Renal pelvis (tissue), 4 donors: ENCODE measurements around the gene CSNK1G3. TPM values are rescaled to one million over a fixed set of nuclear protein-coding genes. Genes with fewer than 3 reads are reported as not detected.
"Not testable (repeated sequence)": the region's sequence is repeated elsewhere in the genome, so short reads cannot be mapped to it uniquely, and the experiment has no call there.

Experiments used
- DNase-seq: peaks from one replicate; pipeline ENCODE4 v3.0.0-alpha.2; 2013
- polyA plus RNA-seq, 3 donors: library from polyadenylated mRNA; unstranded; fragments of 120-200 nt; gene quantifications; one replicate each; pipeline ENCODE4 v1.2.1, GENCODE V29; 2013; ENCODE audit not compliant: insufficient read length in 3 of 3

Gene CSNK1G3
- polyA plus RNA-seq, 3 donors, result 34.3 to 39.1 (median 34.5) TPM

- no peak for DNase-seq
These were observed 124.0 kb downstream of the CSNK1G3 start for GRCh38 chr5:123636006-123636405.

GRCh38 chr5:123637028-123637427, 125.1 kb downstream of the CSNK1G3 start:
- DNase-seq, result not testable (repeated sequence)

- no peak for DNase-seq
These were observed 127.3 kb downstream of the CSNK1G3 start for GRCh38 chr5:123639244-123639643.

- no peak for DNase-seq
These were observed 133.1 kb downstream of the CSNK1G3 start for GRCh38 chr5:123645024-123645603.

GRCh38 chr5:123647066-123647465, 135.1 kb downstream of the CSNK1G3 start:
- no peak for DNase-seq

- DNase-seq, result no peak
These were observed 139.3 kb downstream of the CSNK1G3 start for GRCh38 chr5:123651234-123651633.

- DNase-seq, result no peak
These were observed 147.0 kb downstream of the CSNK1G3 start for GRCh38 chr5:123659011-123659410.

- DNase-seq, result no peak
These were observed 147.5 kb downstream of the CSNK1G3 start for GRCh38 chr5:123659495-123659894.

- no peak for DNase-seq
These were observed 153.0 kb downstream of the CSNK1G3 start for GRCh38 chr5:123664961-123665360.

GRCh38 chr5:123665822-123666371, 153.9 kb downstream of the CSNK1G3 start:
- no peak for DNase-seq

Other genes with a start within 250 kb of the CSNK1G3 start
- gene CEP120, start 88.8 kb upstream of the CSNK1G3 start, polyA plus RNA-seq, result 10 to 100 TPM; 18.3 to 21.0 (median 19.7) TPM